Mesothelial cell of epicardium (in vitro differentiated cells): ENCODE measurements around the gene ERF. TPM values are rescaled to one million over a fixed set of nuclear protein-coding genes. Genes with fewer than 3 reads are reported as not detected.

ENCODE experiments used
- DNase-seq, 2 experiments: peaks; one replicate each; pipeline ENCODE4 v3.0.0; 2021; ENCODE audit warnings: low spot score in 2 of 2; ENCODE audit not compliant: unreplicated experiment in 2 of 2
- H3K27ac Mint-ChIP-seq: 2 replicates; pipeline ENCODE4 v1.8.0; 2021; ENCODE audit warnings: mixed read lengths
- H3K27me3 Mint-ChIP-seq: 2 replicates; pipeline ENCODE4 v1.8.0; 2021; ENCODE audit warnings: low read depth, mixed read lengths
- H3K36me3 Mint-ChIP-seq: 2 replicates; pipeline ENCODE4 v1.8.0; 2021; ENCODE audit warnings: mixed read lengths
- H3K4me1 Mint-ChIP-seq: 2 replicates; pipeline ENCODE4 v1.8.0; 2021; ENCODE audit warnings: mixed read lengths
- H3K4me3 Mint-ChIP-seq: 2 replicates; pipeline ENCODE4 v1.8.0; 2021; ENCODE audit warnings: mild to moderate bottlenecking, moderate library complexity, mixed read lengths
- H3K9me3 Mint-ChIP-seq: 2 replicates; pipeline ENCODE4 v1.8.0; 2021; ENCODE audit warnings: mixed read lengths
- CTCF ChIP-seq: fragments of 200-600 bp; sonication (generic); IDR thresholded peaks from one replicate; pipeline ENCODE4 v1.5.0; 2021; ENCODE audit warnings: antibody characterized with exemption; ENCODE audit not compliant: unreplicated experiment
- total RNA-seq: library from RNA; stranded (reverse); gene quantifications from 3 replicates; pipeline ENCODE4 v1.2.1, GENCODE V29; 2021

ERF gene
- total RNA-seq, 1 donor from 2014 or later, result 92.1 TPM

GRCh38 chr19:42295831-42296525 lies 41.0 kb upstream of the ERF start:
- Mint-ChIP-seq H3K9me3 (no peaks in the 10 kb centered on the region), H3K4me3 (no peak overlapping the region), H3K4me1 (peaks cover 3% of the 10 kb centered on the region), H3K27ac (peak overlapping the region; percentile 4), H3K27me3 (no peaks in the 10 kb centered on the region), H3K36me3 (peaks cover 20% of the 10 kb centered on the region)
- DNase-seq, result peak in 1 of 2 experiments; percentile 93
- TF ChIP-seq CTCF, result peak; percentile 82

GRCh38 chr19:42295342-42295741 lies 40.4 kb upstream of the ERF start:
- TF ChIP-seq CTCF, result no peak
- Mint-ChIP-seq H3K4me1 (peaks cover 3% of the 10 kb centered on the region), H3K4me3 (no peak overlapping the region), H3K36me3 (peaks cover 20% of the 10 kb centered on the region), H3K27me3 (no peaks in the 10 kb centered on the region), H3K9me3 (no peaks in the 10 kb centered on the region), H3K27ac (no peak overlapping the region)
- no peak for DNase-seq

- DNase-seq, result no peak
- TF ChIP-seq CTCF, result no peak
- peaks cover 18% of the 10 kb centered on the region for H3K36me3 Mint-ChIP-seq
- H3K27me3 Mint-ChIP-seq, result no peaks in the 10 kb centered on the region
- H3K9me3 Mint-ChIP-seq, result no peaks in the 10 kb centered on the region
- no peak overlapping the region for H3K4me3 Mint-ChIP-seq
- H3K4me1 Mint-ChIP-seq, result no peaks in the 10 kb centered on the region
- H3K27ac Mint-ChIP-seq, result no peak overlapping the region
These were observed 39.7 kb upstream of the ERF start for GRCh38 chr19:42294471-42295137.

- Mint-ChIP-seq H3K4me3 (no peak overlapping the region), H3K4me1 (no peaks in the 10 kb centered on the region), H3K27me3 (no peaks in the 10 kb centered on the region), H3K36me3 (peaks cover 19% of the 10 kb centered on the region), H3K27ac (no peak overlapping the region), H3K9me3 (no peaks in the 10 kb centered on the region)
- DNase-seq, result no peak
- no peak for TF ChIP-seq CTCF
These were observed 39.0 kb upstream of the ERF start for GRCh38 chr19:42293948-42294347.

GRCh38 chr19:42293540-42293939 lies 38.6 kb upstream of the ERF start:
- no peak overlapping the region for H3K4me3 Mint-ChIP-seq
- no peak for DNase-seq
- no peaks in the 10 kb centered on the region for H3K27me3 Mint-ChIP-seq
- no peak for TF ChIP-seq CTCF
- H3K9me3 Mint-ChIP-seq, result no peaks in the 10 kb centered on the region
- H3K4me1 Mint-ChIP-seq, result no peaks in the 10 kb centered on the region
- H3K27ac Mint-ChIP-seq, result no peak overlapping the region
- peaks cover 19% of the 10 kb centered on the region for H3K36me3 Mint-ChIP-seq
